Dermis microvascular lymphatic vessel endothelial cell (primary cell): ENCODE measurements around the gene SULT1B1. TPM values are rescaled to one million over a fixed set of nuclear protein-coding genes. Genes with fewer than 3 reads are reported as not detected.

Experiments used
- DNase-seq, 2 donors: peaks; one replicate each; pipeline versions ENCODE4 v3.0.0 to v3.0.0-alpha.2; 2010; ENCODE audit warnings: low read depth in 2 of 2
- total RNA-seq: library from RNA; depleted of rRNA; stranded (reverse); fragments of >200 nt; gene quantifications from 2 replicates; pipeline ENCODE4 v1.2.1, GENCODE V29; 2014

The SULT1B1 gene
- total RNA-seq, 1 donor from 2014 or later: 5.9 TPM

DNA sequence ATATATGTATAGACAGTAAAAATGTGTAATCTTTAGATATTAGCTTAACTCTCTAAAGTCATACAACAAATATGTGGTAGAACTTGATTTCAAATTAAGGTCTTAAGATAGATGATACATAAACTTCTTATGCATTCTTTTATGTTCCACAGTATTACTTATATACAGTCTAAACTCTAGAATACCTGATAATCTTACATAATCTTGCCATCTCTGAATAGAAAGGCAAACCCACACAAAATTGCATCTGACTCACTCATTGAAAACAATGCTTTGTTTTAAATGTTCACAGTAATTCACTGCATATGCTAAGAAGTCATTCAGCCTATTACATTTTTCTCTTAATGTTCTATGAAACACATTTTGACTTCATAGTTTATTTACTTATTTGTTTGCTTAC is 10.1 kb downstream of the SULT1B1 start:
- DNase-seq: no peak

DNA sequence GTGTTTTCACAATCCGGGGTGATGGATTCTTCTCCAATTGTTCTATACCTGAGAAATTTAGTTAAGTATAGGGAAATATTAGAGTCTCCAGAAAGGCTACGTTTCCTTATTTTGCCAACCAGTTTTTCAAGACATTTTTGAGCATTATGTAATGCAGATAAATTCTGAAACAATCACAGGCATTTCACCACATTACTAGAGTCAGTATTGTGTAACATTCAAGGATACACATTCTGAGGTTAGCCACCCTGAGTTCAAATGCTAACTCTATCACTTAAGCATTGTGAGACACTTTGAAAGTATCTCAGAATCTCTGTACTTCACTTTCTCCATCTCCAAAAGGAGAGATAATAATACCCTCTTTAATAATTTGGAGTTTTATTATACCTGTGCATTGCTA is 10.6 kb downstream of the SULT1B1 start:
- no peak for DNase-seq

DNA sequence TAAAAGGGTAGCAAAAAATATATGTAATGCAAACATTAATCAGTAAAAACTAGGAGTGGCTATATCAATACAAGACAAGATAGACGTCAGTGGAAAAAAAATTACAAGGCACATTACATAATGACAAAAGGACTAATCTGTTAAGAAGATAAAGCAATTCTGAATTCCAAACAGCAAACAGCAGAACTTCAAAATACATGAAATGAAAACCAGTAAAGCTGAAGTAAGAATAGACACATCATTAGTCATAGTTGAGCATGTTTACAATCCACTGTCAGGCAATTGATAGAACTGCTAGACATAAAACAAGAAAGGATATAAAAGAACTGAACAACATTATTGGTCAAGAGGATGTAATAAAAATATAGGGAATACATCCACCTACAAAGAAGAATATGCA is 12.2 kb downstream of the SULT1B1 start:
- peak in 1 of 2 donors; percentile 12 for DNase-seq

DNA sequence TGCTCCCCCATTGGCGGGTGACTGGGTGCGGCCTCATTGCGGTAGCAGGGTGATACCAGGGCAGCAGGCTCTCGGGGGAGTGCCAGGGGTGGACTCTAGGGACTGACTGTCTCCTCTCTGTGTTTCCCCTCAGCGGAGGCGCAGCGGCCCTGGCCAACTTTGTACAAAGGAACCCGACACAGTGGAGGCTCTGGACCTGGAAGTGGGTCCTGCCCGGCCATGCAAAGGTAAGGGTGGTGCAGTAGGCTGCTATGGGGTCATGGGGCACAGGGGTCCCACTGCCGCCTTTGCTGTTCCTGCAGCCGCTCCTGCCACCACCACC is 16.3 kb downstream of the SULT1B1 start:
- no peak for DNase-seq

DNA sequence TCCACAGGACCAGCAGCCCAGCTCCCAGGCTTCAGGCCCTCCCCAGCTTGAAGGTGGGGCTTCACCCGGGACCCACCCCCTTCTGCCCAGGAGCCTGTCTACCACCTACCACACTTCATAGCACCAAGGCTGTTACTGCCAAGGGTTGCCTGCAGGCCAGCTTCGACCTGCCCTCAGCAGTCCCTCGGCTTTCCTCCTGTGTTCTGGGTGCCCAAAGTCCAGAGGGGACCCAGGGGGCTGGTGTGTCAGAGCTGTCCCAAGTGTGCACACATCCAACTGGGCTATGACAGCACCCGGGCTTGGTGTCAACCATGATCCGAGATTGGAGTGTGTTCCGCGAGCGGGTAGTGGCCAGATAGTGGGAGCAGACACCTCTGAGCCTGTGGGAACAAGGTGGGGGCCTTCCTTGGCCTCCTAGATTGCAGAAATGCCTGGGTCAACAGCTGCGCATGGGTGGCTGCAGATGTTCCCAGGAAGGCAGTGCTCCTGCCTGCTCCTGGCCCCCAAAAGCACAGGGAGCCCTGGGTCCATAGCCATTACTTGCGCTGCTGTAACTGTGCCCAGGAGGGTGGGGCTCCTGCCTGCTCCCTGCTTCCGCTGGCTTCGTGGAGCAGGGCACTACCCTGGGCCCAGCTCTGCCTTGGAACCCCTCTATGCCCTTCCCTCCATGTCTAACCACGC is 16.8 kb downstream of the SULT1B1 start:
- DNase-seq: no peak

DNA sequence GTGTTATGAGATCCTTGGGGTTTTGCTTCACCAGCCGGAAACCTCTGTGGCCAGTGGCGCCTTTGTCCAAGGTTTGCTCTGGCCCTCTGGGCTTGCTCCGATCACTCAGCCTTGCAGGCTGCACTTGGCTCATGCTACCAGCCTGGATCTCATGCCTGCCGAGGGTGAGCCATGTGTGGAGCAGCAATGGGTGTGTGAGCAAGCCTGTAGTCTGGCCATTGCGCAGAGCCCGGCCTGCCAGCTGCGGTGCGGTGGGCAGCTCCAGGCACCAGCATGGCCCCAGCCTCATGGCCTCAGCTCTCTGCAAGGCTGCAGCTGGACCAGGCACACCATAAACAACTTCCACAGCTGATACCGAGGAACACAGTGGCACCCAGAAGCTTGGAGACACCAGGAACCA is 17.8 kb downstream of the SULT1B1 start:
- no peak for DNase-seq

DNA sequence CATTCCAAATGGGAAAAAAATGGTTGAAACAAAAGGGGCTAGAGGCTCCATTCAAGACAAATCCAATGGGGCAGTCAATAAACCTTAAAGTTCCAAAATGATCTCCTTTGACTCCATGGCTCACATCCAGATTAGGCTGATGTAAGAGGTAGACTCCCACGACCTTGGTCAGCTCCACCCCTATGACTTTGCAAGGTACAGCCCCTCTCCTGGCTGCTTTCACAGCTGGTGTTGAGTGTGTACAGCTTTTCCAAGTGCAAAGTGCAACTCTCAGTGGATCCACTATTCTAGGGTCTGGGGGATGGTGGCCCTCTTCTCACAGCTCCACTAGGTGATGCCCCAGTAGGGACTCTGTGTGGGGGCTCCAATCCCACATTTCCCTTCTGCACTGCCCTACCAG is 21.5 kb downstream of the SULT1B1 start:
- no peak for DNase-seq

DNA sequence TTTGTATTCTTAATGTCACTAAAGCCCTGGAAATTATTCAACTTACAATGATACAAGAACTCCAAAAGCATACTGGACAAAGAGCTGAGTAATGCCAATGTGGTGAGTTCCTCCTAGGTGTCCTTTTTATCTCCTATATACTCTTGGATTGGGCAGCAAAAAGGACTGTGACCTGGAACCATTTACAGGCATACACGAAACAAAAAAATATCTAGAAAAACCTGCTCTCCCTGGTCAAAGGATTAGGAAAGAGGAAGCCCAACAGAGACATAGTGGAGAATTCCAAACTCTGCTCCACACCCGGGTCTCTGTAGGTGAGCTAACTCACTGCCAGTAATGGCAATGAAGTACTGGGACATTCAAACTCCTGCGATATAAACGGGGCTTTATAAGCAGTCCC is 25.3 kb downstream of the SULT1B1 start:
- no peak for DNase-seq

DNA sequence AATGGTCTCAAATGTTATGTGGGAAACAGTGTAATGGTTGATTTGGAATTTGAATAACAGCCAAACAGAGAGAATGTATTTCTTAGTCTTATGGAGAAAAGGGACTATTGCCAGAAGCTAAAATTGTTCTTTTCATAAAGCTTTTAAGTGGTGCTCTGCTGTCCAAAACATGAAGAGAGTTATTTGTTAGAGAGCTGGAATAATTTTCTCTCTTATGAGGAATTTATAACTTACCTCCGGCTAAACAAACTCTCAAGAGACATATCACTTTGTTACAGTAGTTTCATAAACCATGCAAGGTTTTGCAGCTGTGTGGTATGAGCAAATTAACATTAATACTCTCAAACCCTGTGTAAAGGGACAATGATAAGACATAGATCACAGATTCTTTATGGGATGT is 28.6 kb downstream of the SULT1B1 start:
- no peak for DNase-seq

DNA sequence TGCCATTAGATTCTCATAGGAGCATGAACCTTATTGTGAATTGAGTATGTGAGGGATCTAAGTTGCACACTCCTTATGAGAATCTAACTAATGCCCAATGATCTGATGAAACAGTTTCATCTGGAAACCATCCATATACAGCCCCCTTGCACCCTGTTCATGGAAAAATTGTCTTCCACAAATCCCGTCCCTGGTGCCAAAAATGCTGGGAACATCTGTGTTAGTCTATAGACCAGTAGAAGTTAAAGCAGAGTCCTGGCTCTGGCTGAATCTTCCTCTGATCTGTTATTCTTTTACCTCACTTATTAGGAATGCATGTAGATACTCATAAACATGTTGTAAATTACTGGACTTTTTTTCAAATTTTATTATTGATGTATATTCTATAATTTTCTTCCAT is 29.2 kb downstream of the SULT1B1 start:
- no peak for DNase-seq

DNA sequence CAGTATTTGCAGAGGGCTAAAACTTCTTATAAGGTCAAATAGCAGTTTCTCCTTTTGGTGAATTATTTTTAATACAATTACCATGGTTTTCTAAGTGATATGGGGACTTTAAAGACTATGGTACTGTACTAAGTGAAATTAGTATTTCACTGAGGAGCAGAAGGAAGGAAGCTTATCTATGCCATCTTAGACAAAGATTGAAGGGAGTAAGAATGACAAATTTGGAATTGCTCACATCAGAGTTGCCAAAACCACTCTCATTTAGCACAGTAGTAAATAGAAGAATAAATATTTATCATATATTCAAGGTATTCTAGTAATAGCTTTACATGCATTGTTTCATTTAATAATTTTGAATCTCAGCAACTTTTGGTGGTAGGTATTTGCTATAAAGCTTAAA is 30.4 kb downstream of the SULT1B1 start:
- no peak for DNase-seq

DNA sequence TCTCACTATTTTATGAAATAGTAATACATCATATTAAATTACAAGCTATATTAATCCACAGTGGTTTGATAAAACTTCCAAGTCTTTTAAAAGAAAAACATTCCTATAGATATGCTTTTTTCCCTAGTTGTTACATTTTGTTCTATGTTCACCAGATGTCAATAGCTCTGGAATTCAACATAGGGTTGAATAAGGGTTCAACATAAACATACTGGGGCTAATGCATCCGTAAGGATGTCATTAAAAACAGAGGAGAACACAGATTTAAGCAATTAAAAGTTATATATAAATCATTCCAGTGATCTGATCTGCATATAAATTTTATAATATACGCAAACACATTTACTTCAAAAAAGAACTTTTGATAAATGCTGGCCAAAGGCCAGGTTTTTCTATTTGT is 32.5 kb downstream of the SULT1B1 start:
- DNase-seq: no peak

DNA sequence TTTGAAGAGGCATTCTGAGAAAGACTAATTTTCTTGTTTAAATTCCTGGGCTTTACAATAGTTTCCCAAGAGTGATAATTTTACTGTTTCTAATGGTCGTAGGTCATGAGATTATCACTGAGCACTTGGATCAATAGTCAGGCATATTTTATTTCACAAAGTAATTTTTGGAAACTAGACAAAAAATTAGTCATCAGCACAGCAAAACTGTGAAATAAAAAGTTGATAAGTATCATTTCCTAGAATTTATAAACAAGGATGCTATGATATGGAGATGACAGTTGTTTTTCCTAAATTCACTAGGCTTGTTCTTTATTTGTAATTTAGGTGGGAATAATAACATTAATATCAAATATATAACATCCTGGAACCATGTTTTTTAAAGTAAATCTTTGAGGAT is 33.0 kb downstream of the SULT1B1 start:
- DNase-seq: peak in 1 of 2 donors; percentile 33

DNA sequence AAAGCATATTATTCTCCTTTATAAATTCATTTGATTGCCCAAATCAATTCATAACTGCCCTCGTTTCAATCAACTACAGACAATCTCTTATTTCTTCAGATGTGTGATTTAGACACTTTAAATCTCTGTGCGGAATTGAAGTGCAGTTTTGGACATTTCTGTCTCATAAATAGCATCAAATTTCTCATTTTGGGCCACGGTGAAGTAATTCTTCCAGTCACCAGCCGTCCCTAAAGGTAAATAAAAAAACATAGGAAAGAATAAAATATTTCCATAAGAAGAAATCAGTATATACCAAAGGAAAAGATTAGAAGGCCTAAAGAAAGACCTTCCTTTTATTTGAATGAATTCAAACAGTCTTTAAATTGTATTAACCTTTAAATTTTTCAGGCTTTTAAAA is 33.4 kb downstream of the SULT1B1 start:
- DNase-seq: no peak

DNA sequence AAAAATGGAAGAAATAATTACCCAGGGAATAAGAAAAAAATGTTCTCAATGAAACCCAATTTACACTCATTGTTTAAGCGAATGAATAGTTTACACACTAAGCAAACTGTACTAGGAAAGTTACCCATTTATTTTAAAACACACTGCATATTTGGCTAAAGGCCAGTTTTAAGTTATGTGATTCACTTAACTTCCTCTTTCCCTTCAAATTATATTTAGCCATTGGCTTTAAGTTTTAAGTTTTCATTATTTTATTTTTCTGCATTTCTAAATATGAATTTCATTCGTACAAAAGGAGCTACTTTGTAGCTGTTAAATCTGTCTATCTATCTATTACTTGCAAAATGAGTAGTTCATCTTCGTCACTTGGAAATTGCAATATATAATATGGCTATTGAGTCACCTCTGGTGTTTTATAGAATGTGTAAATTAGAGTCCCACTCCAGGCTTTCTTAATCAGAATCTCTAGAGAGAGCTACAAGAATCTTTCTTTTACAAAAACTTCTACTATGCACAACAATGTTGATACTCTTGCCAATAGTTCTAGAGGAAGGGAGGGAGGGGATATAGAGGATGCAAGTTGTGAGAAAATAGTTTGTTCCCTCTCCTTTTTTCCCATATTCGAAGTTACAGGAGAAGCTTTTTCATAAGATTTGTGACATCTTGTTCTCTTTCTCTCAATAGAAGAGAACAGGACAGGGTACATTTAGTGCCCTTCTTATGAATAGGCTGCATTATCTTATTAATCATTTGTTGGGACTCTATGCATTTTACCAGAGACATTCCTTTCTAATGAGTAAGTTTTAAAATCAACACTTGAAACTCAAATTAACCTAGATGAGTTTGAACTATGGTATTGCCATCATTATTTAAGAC is 41.8 kb downstream of the SULT1B1 start:
- peak; percentile 56 to 69 for DNase-seq

DNA sequence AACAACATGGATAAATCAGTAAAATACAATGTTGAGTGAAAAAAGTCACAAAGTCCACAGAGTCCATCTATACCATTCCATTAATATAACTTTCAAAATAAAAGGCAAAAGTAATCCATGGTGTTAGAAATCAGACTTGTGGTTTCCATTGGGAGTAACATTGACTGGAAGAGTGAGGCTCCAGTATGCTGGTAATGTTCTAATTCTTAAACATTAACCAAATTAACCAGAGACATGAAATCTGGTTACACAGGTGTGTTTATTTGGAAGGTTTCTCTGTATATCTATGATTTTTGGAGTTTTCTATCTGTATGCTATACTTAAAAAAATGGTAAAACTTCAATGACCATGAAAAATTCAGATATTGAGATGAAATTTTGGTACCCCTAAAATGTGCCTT is 42.6 kb downstream of the SULT1B1 start:
- DNase-seq: no peak

DNA sequence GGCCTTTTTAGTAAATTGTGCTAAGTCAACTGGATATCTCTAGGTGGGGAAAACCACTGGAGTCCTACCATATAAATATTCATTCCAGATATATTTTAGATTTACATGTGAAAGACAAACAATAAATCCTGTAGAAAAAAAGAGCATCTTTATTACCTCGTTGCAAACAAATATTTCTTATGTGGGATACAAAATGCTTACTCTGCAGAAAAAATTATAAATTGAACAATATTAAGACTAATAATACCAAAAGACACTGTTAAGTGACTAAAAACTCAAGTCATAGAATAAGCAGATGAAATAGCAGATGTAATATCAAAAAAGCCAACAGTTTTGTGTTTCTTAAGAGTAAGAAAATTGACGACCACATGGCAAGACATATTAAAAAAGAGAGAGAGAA is 43.8 kb downstream of the SULT1B1 start:
- DNase-seq: no peak

DNA sequence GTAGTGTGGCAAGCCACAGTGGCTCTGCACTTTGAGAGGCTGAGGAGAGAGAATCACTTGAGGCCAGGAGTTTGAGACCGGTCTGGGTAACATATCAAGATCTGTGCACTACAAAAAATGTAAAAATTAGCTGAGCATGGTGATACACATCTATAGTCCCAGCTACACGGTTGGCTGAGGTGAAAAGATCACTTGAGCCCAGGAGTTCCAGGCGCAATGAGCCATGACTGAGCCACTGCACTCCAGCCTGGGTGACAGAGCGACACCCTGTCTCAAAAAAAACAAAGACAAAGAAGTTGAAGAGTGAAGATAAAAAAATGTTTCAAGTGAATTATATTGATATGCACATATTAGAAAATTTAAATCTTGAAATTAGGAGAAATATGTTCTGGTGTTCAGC is 46.3 kb downstream of the SULT1B1 start:
- DNase-seq: no peak

DNA sequence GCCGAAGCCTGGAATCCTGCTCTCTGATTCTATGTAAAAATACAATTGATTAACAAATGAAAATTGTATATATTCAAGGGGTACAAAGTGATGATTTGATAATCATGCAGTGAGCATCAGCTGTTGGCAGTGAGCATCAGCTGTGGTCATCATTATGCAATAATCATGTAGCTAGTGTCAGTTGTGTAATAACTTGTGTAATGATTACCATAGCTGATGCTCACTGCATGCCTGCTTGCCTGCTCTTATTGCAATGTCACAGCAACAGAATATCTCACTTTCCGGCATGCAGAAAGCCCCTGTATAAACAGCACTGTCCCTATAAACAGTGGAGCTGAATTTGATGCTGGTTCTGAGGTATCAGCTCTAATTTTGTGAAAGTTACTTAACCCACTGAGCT is 46.8 kb downstream of the SULT1B1 start:
- DNase-seq: no peak

DNA sequence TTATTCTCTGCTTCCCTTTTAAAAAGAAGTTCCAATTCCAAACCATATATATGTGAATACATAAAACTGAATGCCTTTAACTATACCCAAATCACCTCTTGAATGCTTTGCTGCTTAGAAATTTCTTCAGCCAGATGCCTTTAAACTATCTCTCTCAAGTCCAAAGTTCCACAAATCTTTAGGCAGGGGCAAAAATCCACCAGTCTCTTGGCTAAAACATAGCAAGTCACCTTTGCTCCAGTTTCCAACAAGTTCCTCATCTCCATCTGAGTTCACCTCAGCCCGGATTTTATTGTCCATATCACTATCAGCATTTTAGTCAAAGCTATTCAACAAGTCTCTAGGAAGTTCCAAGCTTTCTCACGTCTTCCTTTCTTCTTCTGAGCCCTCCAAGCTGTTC is 49.8 kb downstream of the SULT1B1 start:
- DNase-seq: no peak

DNA sequence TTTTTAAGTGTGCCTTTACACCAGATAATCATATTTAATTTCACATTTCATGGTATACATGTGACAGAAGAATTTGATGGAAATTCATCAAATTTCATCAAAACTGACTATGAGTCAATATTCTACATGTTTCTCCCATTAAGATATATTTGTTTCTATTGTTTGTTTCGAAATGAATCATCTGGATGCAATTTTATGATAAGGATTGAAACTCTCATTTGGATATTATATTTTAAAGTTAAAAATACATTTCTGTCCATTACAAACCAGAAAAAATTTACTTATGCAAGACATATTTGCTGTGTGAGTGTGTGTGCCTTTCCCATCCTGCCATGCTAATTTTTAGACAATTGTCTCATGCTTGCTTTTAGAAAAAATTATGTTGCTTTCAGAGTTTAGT is 52.2 kb downstream of the SULT1B1 start:
- peak in 1 of 2 donors; percentile 21 for DNase-seq

DNA sequence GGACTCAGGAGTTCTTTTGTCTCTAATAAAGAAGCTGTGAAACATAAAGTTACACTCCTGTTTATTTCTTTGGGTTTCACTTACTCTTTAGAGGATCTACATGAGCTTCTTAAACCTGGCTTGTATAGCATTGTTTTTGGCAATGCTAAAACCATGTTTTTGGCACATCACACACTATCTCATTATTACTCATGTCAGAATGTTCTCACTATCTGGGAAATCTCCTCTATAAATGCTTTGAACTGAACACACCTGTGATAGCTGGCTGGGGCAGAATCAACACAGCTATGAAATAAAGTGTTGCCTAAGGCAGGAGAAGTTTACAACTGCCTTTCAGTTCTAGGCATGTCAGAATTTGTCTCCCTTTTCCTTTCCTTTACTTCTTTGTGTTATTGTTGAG is 52.6 kb downstream of the SULT1B1 start:
- DNase-seq: peak in 1 of 2 donors; percentile 34

DNA sequence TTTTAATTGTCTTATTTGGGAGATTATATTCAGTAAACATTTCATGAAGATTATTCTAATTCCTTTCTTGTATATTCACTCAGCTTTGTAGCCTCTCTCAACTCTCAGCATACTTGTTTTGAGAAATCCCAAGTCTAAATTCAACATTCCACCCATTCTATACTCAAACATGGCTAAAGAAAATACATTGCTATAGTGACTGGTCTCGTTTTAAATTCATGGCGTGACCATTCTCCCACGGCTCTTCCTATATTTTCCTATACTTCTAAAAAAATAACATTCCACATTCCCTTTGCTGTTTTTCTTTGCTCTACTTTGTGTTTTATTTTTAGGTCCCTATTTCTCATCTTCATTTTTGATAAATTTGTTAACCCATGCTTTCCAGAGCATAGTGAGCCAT is 58.2 kb downstream of the SULT1B1 start:
- no peak for DNase-seq
